SU-DHL-6 (cell line): ENCODE results near the gene HTR3B.

ENCODE experiments used
- H2AFZ ChIP-seq: fragments of 200-600 bp; sonication (generic); 2 replicates; pipeline ENCODE4 v1.6.1; 2014; ENCODE audit warnings: low read depth, mild to moderate bottlenecking, moderate library complexity, mixed read lengths, antibody characterized with exemption, low read length; ENCODE audit not compliant: severe bottlenecking
- H3F3A ChIP-seq: fragments of 200-600 bp; shearing (Covaris generic); 2 replicates; pipeline ENCODE4 v1.6.0; 2016; ENCODE audit warnings: antibody characterized with exemption, mild to moderate bottlenecking; ENCODE audit not compliant: insufficient read depth
- H3K27ac ChIP-seq: fragments of 200-600 bp; sonication (generic); 2 replicates; pipeline ENCODE4 v1.5.1; 2016; ENCODE audit warnings: low read depth, mild to moderate bottlenecking, low read length, moderate library complexity, mixed read lengths
- H3K27me3 ChIP-seq: fragments of 200-600 bp; sonication (generic), shearing (Covaris generic); 2 replicates; pipeline ENCODE4 v1.6.0; 2014; ENCODE audit warnings: mild to moderate bottlenecking, low read length
- H3K36me3 ChIP-seq: fragments of 200-600 bp; sonication (generic); 2 replicates; pipeline ENCODE4 v1.6.1; 2014; ENCODE audit warnings: mild to moderate bottlenecking, low read length, mixed read lengths
- H3K4me2 ChIP-seq: fragments of 300-600, 200-600 bp; shearing (Covaris generic), sonication (generic); 2 replicates; pipeline ENCODE4 v1.6.0; 2014; ENCODE audit warnings: low read length, low read depth, mild to moderate bottlenecking; ENCODE audit not compliant: poor library complexity, severe bottlenecking
- H3K4me3 ChIP-seq: fragments of 200-600 bp; sonication (generic); 2 replicates; pipeline ENCODE4 v1.5.1; 2014; ENCODE audit warnings: antibody characterized with exemption, low read length, mild to moderate bottlenecking, mixed read lengths; ENCODE audit not compliant: insufficient read depth, poor library complexity, severe bottlenecking
- H3K79me2 ChIP-seq: fragments of 200-600 bp; sonication (generic); 2 replicates; pipeline ENCODE4 v1.6.1; 2014; ENCODE audit warnings: mild to moderate bottlenecking, low read length, moderate library complexity; ENCODE audit not compliant: insufficient read depth
- H3K9ac ChIP-seq: fragments of 200-600 bp; sonication (generic); 2 replicates; pipeline ENCODE4 v1.7.0; 2014; ENCODE audit warnings: mild to moderate bottlenecking, low read length
- H3K9me2 ChIP-seq: fragments of 200-600 bp; sonication (generic); replicated peaks from 2 replicates; pipeline ENCODE4 v1.6.1; 2014; ENCODE audit warnings: low read length; ENCODE audit not compliant: insufficient read depth
- H3K9me3 ChIP-seq: fragments of 200-600 bp; sonication (generic); 2 replicates; pipeline ENCODE4 v1.6.1; 2014; ENCODE audit warnings: low read length, mixed read lengths; ENCODE audit not compliant: insufficient read depth
- H4K20me1 ChIP-seq: fragments of 200-600 bp; sonication (generic); 2 replicates; pipeline ENCODE4 v1.6.1; 2014; ENCODE audit warnings: low read depth, mild to moderate bottlenecking, antibody characterized with exemption, low read length, moderate library complexity, mixed read lengths
- CTCF ChIP-seq: fragments of 200-600 bp; sonication (generic); IDR thresholded peaks from one replicate; pipeline ENCODE4 v1.5.1; 2017; ENCODE audit warnings: antibody characterized with exemption, mild to moderate bottlenecking, low read length, moderate library complexity; ENCODE audit not compliant: insufficient read depth, poor library complexity, severe bottlenecking
- EZH2phosphoT487 ChIP-seq: fragments of 200-600 bp; sonication (generic), shearing (Covaris generic); conservative IDR thresholded peaks from 2 replicates; pipeline ENCODE4 v1.6.1; 2018; ENCODE audit warnings: mild to moderate bottlenecking, antibody characterized with exemption, low read length, moderate library complexity, mixed read lengths

HTR3B gene

DNA sequence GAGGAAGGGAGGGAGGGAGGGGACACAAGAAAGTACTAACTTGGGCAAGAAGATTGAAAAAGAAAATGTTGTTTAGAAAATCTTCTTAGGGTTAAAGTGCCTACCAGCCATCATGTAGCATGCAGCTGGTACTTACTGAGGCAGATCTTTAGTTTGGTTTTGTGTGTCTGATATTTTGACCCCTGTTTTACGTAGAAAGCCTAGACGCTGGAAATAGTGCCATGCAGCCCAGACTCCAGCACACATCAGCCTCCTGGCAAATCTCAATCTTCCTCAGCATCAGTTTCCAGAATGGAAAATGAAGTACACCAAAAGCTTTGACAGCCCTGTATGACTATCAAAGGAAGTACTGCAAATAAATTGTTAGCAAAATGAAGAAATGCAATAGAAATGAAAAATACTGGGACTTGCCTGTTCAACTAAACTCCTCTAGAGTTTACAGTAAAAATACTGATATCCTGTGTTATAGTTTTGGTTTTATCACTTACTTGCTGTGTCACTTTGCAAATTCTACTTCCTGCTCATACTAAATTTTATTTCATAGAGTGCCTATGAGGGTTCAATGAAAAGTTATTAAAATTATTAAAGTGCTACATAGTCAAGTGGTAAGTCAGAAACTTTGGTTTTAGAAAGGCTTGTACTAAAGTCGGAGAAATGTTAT is 36.6 kb upstream of the HTR3B start:
- Histone ChIP-seq H3K9ac (no peak overlapping the region), H3K36me3 (no peaks in the 10 kb centered on the region), H3K9me3 (no peaks in the 10 kb centered on the region), H2AFZ (no peak overlapping the region), H3K27ac (no peak overlapping the region), H4K20me1 (no peaks in the 10 kb centered on the region), H3K9me2 (no peaks in the 10 kb centered on the region), H3K4me3 (no peak overlapping the region), H3K4me2 (no peak overlapping the region), H3K79me2 (no peaks in the 10 kb centered on the region), H3F3A (no peaks in the 10 kb centered on the region), H3K27me3 (no peaks in the 10 kb centered on the region)
- no peak for TF ChIP-seq EZH2phosphoT487
- no peak for TF ChIP-seq CTCF

DNA sequence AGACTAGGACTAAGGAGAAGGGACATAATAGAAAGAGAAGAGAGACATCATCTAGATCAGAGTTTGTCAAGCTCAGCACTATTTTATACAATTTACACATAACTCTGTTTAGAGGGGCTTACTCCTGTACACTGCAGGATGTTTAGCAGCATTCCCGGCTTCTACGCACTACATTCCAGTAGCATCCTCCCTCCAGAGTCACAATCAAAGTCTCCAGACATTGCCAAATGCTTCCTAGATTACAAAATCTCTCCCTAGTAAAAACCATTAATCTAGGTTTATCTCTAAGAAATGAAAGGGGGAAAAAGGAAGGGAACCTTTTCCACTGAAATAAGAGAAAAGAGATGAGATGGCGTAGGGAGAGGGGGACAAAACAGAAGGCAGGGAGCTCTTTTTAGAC is 33.3 kb upstream of the HTR3B start:
- H3K4me3 ChIP-seq: no peak overlapping the region
- no peaks in the 10 kb centered on the region for H4K20me1 ChIP-seq
- H3K79me2 ChIP-seq: no peaks in the 10 kb centered on the region; the same call in 1 of the 2 replicates
- H3K27ac ChIP-seq: no peak overlapping the region
- no peak for TF ChIP-seq CTCF
- no peaks in the 10 kb centered on the region for H3K9me3 ChIP-seq
- H2AFZ ChIP-seq: no peak overlapping the region
- H3F3A ChIP-seq: no peaks in the 10 kb centered on the region
- H3K36me3 ChIP-seq: no peaks in the 10 kb centered on the region
- H3K9ac ChIP-seq: no peak overlapping the region
- H3K9me2 ChIP-seq: no peaks in the 10 kb centered on the region
- no peak overlapping the region for H3K4me2 ChIP-seq
- H3K27me3 ChIP-seq: no peaks in the 10 kb centered on the region

DNA sequence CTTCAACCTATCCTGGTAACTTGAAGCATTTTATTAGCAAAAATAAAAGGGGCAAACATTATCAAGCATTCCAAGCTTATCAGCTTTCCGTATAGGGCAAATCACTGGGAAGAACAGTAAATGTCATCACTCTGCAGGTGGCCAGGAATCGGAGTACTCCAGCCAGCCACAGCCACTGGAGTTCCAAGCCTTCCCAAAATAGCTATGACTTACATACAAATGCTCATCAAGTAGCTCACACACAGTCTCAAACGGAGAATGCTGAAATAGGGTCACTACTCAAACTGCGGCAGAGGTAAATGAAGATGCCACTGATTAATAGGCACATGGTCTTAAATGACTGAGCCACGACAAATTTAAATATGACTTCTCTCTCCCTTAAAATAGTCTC is 31.4 kb upstream of the HTR3B start:
- Histone ChIP-seq H3K4me3 (no peak overlapping the region), H3K4me2 (peak overlapping the region; percentile 14), H3K27ac (no peak overlapping the region)

More for the DNA sequence above, 31.4 kb upstream of the HTR3B start:
- H3K27me3 ChIP-seq: no peaks in the 10 kb centered on the region
- no peak for TF ChIP-seq CTCF
- no peak for TF ChIP-seq EZH2phosphoT487
- no peaks in the 10 kb centered on the region for H3K9me2 ChIP-seq
- no peaks in the 10 kb centered on the region for H4K20me1 ChIP-seq
- H3K79me2 ChIP-seq: no peaks in the 10 kb centered on the region; the same call in 1 of the 2 replicates
- H3F3A ChIP-seq: 0 out of 2 replicates have a peak, but pooled peaks cover 4% of the 10 kb centered on the region
- no peak overlapping the region for H2AFZ ChIP-seq
- no peaks in the 10 kb centered on the region for H3K36me3 ChIP-seq
- no peaks in the 10 kb centered on the region for H3K9me3 ChIP-seq
- no peak overlapping the region for H3K9ac ChIP-seq
